NT2/D1 (cell line): ENCODE results near the gene ZNF22.
A peak's percentile ranks its signal among the peaks of the same experiment; 100 is the strongest.

ENCODE experiments used
- DNase-seq: peaks from one replicate; pipeline ENCODE4 v3.0.0-alpha.2; 2011; ENCODE audit warnings: low read depth, low spot score
- H3K27me3 ChIP-seq: 2 replicates; pipeline ENCODE4 v1.6.0; 2011; ENCODE audit warnings: mild to moderate bottlenecking; ENCODE audit not compliant: insufficient read length, insufficient read depth
- H3K36me3 ChIP-seq: 2 replicates; pipeline ENCODE4 v1.6.1; 2011; ENCODE audit warnings: mild to moderate bottlenecking, low read length, mixed read lengths; ENCODE audit not compliant: insufficient read depth, insufficient read length
- H3K4me1 ChIP-seq: 2 replicates; pipeline ENCODE4 v1.5.1; 2011; ENCODE audit not compliant: insufficient read depth, insufficient read length
- H3K4me3 ChIP-seq: 2 replicates; pipeline ENCODE4 v1.5.1; 2011; ENCODE audit warnings: low read depth; ENCODE audit not compliant: insufficient read length
- H3K9ac ChIP-seq: 2 replicates; pipeline ENCODE4 v1.6.0; 2011; ENCODE audit warnings: low read depth; ENCODE audit not compliant: insufficient read length
- H3K9me3 ChIP-seq: 2 replicates; pipeline ENCODE4 v1.5.1; 2011; ENCODE audit warnings: mild to moderate bottlenecking, low read length; ENCODE audit not compliant: insufficient read depth
- SUZ12 ChIP-seq: IDR thresholded peaks from 2 replicates; pipeline ENCODE4 v1.6.1; 2011; ENCODE audit not compliant: insufficient read length, insufficient read depth; ENCODE audit errors: extremely low read depth
- YY1 ChIP-seq: IDR thresholded peaks from 2 replicates; pipeline ENCODE4 v1.6.1; 2011; ENCODE audit not compliant: insufficient read length, insufficient read depth
- ZNF274 ChIP-seq: IDR thresholded peaks from 2 replicates; pipeline ENCODE4 v1.6.1; 2011; ENCODE audit warnings: mild to moderate bottlenecking, low read depth, low read length

ZNF22 gene

DNA sequence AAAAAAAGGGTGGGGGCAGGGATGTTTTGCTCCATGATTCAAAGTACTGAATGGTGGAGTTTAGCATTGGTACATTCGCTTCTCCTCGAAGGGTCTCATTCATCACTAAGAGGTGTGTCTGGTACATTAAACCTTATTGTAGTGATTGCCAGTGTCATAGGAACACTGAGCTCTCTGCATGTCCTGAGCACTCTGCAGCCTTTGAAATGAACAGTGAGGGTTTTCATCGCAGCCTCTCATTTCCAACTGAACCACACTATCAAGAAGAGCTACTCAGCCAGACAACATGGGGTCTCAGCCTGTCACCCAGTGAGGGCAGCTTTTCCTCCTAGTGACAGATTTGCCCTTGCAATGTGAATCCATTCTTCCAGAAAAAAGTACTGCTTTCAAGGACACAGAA, 14.5 kb upstream of the ZNF22 start:
- H3K9me3 ChIP-seq = no peaks in the 10 kb centered on the region
- TF ChIP-seq ZNF274 (no peak), YY1 (no peak), SUZ12 (no peak)
- no peak overlapping the region for H3K4me3 ChIP-seq
- peaks cover 24% of the 10 kb centered on the region for H3K36me3 ChIP-seq
- H3K4me1 ChIP-seq = peaks cover 34% of the 10 kb centered on the region
- DNase-seq = no peak
- no peak overlapping the region for H3K9ac ChIP-seq
- H3K27me3 ChIP-seq = no peaks in the 10 kb centered on the region

DNA sequence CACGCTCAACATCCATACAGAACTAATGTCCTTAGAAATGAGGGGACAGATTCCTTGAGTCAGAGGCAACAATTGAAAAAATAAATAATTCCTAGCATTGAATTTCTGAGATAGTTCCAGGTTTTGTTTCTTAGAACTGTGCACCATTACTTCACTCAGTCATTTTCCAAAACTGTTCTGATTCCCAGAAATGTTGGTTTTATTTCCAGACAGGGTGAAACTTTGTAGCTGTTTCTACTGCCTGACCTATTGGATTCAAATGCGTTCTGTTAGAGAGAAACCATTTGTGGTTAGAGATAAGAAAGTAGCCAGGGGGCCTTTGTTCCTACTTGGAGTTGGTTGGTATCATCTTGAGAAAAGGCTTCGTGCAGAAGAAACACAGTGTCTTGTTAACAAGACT, 14.1 kb upstream of the ZNF22 start:
- Histone ChIP-seq H3K4me1 (peaks cover 32% of the 10 kb centered on the region), H3K9ac (no peak overlapping the region), H3K36me3 (peaks cover 28% of the 10 kb centered on the region), H3K4me3 (no peak overlapping the region), H3K27me3 (no peaks in the 10 kb centered on the region), H3K9me3 (no peaks in the 10 kb centered on the region)
- DNase-seq = no peak
- TF ChIP-seq YY1 = no peak
- TF ChIP-seq SUZ12 = no peak
- no peak for TF ChIP-seq ZNF274

DNA sequence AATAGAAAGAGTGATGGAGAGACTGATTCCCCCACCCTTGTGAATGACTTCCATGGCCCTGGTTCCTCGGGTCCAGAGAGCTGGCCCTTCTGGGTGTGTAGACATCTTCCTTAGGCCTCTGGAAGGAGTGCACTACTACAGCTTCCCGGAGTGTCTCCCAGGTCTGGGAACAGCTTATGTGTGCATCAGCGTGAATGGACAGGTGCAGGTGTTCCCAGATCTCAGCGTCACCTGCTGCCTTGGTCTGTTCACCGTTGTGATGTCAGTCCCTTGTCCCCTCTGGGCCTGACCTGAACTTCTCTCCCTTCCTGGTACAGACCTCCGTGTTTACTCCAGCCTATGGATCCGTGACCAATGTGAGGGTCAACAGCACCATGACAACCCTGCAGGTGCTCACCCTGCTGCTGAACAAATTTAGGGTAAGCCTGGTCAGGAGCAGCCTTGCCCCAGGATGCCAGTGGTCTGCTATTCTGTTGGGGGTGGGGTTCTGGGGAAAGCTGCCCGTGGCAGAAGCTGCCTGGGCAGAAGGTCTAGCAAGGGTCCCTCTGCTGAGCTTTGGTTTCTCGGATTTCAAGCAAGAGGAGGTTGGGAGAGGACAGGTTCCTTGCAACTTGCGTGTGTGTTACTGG, 11.7 kb upstream of the ZNF22 start:
- no peak for TF ChIP-seq ZNF274
- no peak for TF ChIP-seq SUZ12
- TF ChIP-seq YY1 = no peak
- H3K4me3 ChIP-seq = no peak overlapping the region

DNA sequence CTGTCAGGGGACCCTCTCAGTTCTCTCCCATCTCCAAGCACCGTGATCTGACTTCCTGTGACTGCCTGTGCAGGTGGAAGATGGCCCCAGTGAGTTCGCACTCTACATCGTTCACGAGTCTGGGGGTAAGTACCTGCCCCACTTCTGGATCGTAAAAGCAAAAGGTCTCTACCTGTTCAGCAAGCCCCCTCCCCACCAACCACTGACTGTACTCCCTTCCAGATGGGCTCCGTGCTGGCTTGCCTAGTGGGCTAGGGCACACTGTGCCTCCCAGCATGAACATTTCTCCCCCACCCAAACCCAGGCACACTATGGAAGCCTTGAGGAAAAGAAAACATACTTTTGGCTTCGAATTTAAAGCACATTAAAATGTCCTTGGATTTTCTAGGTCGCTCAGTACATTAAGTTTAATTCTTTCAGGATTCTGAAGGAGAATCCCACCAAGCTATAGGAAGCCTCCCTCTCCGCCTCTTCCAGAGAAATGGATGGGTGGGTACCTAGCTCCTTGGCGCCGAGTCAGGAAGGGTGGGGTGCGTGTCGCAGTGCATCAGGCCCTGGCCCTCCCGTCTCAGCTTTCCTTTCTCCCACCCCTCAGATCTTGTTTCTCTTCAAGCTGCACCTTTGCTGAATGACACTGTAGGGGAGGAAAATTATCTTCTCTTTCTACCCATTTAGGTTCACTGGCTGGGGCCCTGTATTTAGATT, 11.0 kb upstream of the ZNF22 start:
- H3K36me3 ChIP-seq = peaks cover 34% of the 10 kb centered on the region
- no peak overlapping the region for H3K4me3 ChIP-seq
- TF ChIP-seq YY1 = no peak
- TF ChIP-seq ZNF274 = no peak
- no peak for TF ChIP-seq SUZ12
- no peaks in the 10 kb centered on the region for H3K27me3 ChIP-seq
- H3K9ac ChIP-seq = no peak overlapping the region
- H3K4me1 ChIP-seq = peaks cover 28% of the 10 kb centered on the region
- no peak for DNase-seq
- H3K9me3 ChIP-seq = no peaks in the 10 kb centered on the region

More for the DNA sequence above, 11.7 kb upstream of the ZNF22 start:
- Histone ChIP-seq H3K27me3 (no peaks in the 10 kb centered on the region), H3K9ac (no peak overlapping the region), H3K4me1 (peaks cover 29% of the 10 kb centered on the region), H3K9me3 (no peaks in the 10 kb centered on the region), H3K36me3 (peaks cover 38% of the 10 kb centered on the region)
- DNase-seq = no peak

DNA sequence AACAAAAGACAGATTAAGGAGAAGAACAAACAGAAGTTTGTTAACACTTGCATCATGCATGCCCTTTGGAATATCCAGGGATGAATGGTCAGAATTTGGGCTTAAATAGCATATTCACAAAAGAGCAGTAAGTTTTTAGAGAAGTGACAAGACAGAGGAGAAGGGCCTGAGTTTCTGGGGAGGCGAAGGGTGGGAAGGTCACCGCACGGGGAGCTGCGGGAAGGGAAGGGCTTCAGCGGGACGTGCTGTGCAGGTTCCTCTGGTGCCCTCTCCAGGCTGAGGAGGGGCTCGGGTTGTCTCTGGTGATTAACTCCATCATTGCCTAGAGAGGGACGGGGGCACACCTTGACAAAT, 10.4 kb upstream of the ZNF22 start:
- TF ChIP-seq YY1 = no peak
- no peak for TF ChIP-seq ZNF274
- TF ChIP-seq SUZ12 = no peak
- DNase-seq = no peak
- peak overlapping the region; percentile 47 for H3K9ac ChIP-seq
- H3K4me3 ChIP-seq = no peak overlapping the region
- H3K4me1 ChIP-seq = peaks cover 27% of the 10 kb centered on the region
- H3K9me3 ChIP-seq = no peaks in the 10 kb centered on the region
- H3K27me3 ChIP-seq = no peaks in the 10 kb centered on the region
- peaks cover 35% of the 10 kb centered on the region for H3K36me3 ChIP-seq

DNA sequence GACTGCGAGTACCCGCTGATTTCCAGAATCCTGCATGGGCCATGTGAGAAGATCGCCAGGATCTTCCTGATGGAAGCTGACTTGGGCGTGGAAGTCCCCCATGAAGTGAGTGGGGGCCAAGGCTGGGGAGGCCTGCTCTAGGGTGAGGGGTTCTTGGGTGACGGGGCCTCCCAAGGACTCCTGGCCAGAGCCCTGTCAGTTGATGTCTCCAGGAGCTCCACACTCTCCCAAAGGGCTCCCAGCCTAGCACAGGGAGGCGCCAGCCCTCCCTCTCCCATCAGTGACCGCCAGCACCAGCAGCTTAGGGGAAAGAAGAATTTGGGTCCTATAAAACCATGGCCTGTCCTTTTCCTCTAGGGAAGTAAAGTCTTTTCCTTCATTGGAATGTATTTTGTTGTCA, 9.8 kb upstream of the ZNF22 start:
- Histone ChIP-seq H3K9ac (peak overlapping the region; percentile 47), H3K4me1 (peaks cover 27% of the 10 kb centered on the region), H3K4me3 (no peak overlapping the region), H3K27me3 (no peaks in the 10 kb centered on the region), H3K9me3 (no peaks in the 10 kb centered on the region), H3K36me3 (peaks cover 37% of the 10 kb centered on the region)
- no peak for DNase-seq
- TF ChIP-seq ZNF274 (no peak), SUZ12 (no peak), YY1 (no peak)

DNA sequence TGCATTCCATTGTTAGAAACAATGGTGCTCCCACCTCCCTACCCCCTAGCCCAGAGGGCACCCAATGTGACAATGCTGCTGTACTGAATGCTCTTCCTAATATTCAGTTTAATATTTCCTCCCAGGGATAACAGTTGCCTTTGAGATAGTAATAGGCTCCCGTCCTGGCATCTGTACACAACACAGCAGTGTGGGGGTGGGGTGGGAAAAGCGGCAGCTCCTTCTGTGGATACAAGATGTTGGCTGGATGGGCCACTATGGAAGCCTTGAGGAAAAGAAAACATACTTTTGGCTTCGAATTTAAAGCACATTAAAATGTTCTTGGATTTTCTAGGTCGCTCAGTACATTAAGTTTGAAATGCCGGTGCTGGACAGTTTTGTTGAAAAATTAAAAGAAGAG, 9.2 kb upstream of the ZNF22 start:
- no peak overlapping the region for H3K4me3 ChIP-seq
- no peak overlapping the region for H3K9ac ChIP-seq
- H3K27me3 ChIP-seq = no peaks in the 10 kb centered on the region
- H3K36me3 ChIP-seq = peaks cover 37% of the 10 kb centered on the region
- TF ChIP-seq YY1 (no peak), ZNF274 (no peak), SUZ12 (no peak)
- peaks cover 27% of the 10 kb centered on the region for H3K4me1 ChIP-seq
- no peaks in the 10 kb centered on the region for H3K9me3 ChIP-seq
- no peak for DNase-seq
